LNCaP clone FGC (cell line): ENCODE data around the gene ZNF511.

ENCODE experiments used
- DNase-seq: peaks from one replicate; pipeline ENCODE4 v3.0.0-alpha.2; 2011; ENCODE audit warnings: low read depth
- H3K4me3 ChIP-seq: 2 replicates; pipeline ENCODE4 v1.5.1; 2011; ENCODE audit warnings: mild to moderate bottlenecking, low read depth, low read length, control low read depth
- CTCF ChIP-seq: IDR thresholded peaks from 2 replicates; pipeline ENCODE4 v1.5.1; 2012; ENCODE audit warnings: mild to moderate bottlenecking; ENCODE audit not compliant: control insufficient read depth, insufficient read depth; ENCODE audit errors: extremely low read depth

The ZNF511 gene

GRCh38 chr10:133359972-133360610 is 51.4 kb downstream of the ZNF511 start:
- TF ChIP-seq CTCF: no peak
- DNase-seq: peak; percentile 72
- no peak overlapping the region for H3K4me3 ChIP-seq

GRCh38 chr10:133361227-133361626 is 52.5 kb downstream of the ZNF511 start:
- no peak overlapping the region for H3K4me3 ChIP-seq
- TF ChIP-seq CTCF: no peak
- DNase-seq: no peak

GRCh38 chr10:133361773-133362441 is 53.2 kb downstream of the ZNF511 start:
- no peak for DNase-seq
- no peak for TF ChIP-seq CTCF
- H3K4me3 ChIP-seq: no peak overlapping the region
